ENCODE data around the gene DYNLT5. TPM values are rescaled to one million over a fixed set of nuclear protein-coding genes. Genes with fewer than 3 reads are reported as not detected.
"Not testable (repeated sequence)": the region's sequence is repeated elsewhere in the genome, so short reads cannot be mapped to it uniquely, and the experiment has no call there.

DYNLT5 gene
- total RNA-seq, 1 experiment from 2014 or later, result not detected

DNA sequence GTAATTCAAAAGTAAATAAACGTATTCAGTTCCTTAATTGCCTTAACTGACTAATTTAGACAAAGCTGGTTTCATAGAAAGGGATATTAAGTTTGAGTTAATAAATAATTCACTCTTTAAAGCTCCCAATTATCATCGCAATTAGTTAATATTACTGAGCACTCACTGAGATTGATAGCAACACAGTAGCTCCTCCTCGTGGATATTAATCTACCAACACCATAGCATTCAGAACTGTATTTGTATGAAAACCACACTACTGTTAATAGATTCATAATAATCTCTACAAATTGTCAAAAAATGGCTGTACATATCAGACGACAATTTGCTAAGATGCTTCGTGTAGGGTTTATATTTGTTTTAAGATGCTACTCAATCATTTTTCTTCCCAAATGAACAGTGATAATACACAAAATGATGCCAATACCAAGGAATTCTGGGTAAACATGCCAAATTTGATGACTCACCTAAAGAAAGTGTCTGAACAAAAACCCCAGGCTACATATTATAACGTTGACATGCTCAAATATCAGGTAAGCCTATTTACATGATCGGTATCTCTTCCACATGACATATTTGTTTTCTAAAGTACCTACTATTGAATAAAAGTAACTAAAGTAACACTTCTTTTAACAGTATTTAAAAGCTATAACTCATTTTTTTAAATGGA, 18.8 kb upstream of the DYNLT5 start:
- DNase-seq, result peak; percentile 68
- CTCF ChIA-PET, result no interaction called here

DNA sequence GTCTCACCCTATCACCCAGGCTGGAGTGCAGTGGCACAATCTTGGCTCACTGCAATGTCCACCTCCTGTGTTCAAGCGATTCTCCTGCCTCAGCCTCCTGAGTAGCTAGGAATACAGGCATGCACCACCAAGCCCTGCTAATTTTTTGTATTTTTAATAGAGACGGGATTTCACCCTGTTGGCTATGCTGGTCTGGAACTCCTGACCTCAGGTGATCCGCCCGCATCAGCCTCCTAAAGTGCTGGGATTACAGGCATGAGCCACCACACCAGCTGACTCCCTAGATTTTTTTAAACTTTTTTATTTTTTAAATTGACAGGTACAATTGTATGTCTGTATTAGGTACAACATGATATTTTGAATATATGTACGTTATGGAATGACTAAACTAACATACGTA, 17.7 kb upstream of the DYNLT5 start:
- H3K4me1 ChIP-seq (ENCODE audit: insufficient read depth, low read length), result peaks cover 18% of the 10 kb centered on the region
- H3K27me3 ChIP-seq (ENCODE audit: low read length); DNase-seq; H3K27ac ChIP-seq (ENCODE audit: low read length); H3F3A ChIP-seq (ENCODE audit: low read length, unreplicated experiment); H3K9me3 ChIP-seq (ENCODE audit: low read length); H3K4me2 ChIP-seq (ENCODE audit: low read length); POLR2A ChIA-PET (ENCODE audit: unreplicated experiment); H3K36me3 ChIP-seq (ENCODE audit: low read depth, low read length); H3K9me2 ChIP-seq (replicated peaks; ENCODE audit: low read length); CTCF ChIA-PET; H3K4me3 ChIP-seq (ENCODE audit: low read length); intact Hi-C loops (cut with micrococcal nuclease); H4K20me1 ChIP-seq (ENCODE audit: low read length); H3K79me2 ChIP-seq (ENCODE audit: low read length); ATAC-seq; BruUV-seq (replicated peaks); H2AFZ ChIP-seq (ENCODE audit: low read length); H3K9ac ChIP-seq (ENCODE audit: low read length): not testable (repeated sequence)

More for the DNA sequence above, 18.8 kb upstream of the DYNLT5 start:
- H3K27me3 ChIP-seq (ENCODE audit: low read length), result 0 out of 2 replicates have a peak, but pooled peaks cover 4% of the 10 kb centered on the region
- POLR2A ChIA-PET (ENCODE audit: unreplicated experiment), result no interaction called here
- H4K20me1 ChIP-seq (ENCODE audit: low read length), result no peaks in the 10 kb centered on the region
- peak overlapping the region; percentile 17; the same call in 1 of the 2 replicates for H2AFZ ChIP-seq (ENCODE audit: low read length)
- no peaks in the 10 kb centered on the region for H3K9me2 ChIP-seq (replicated peaks; ENCODE audit: low read length)
- H3K27ac ChIP-seq (ENCODE audit: low read length), result no peak overlapping the region
- H3K9me3 ChIP-seq (ENCODE audit: low read length), result no peaks in the 10 kb centered on the region
- H3K4me1 ChIP-seq (ENCODE audit: insufficient read depth, low read length), result peaks cover 18% of the 10 kb centered on the region
- intact Hi-C loops (cut with micrococcal nuclease), result no loop called here
- H3F3A ChIP-seq (ENCODE audit: low read length, unreplicated experiment), result no peaks in the 10 kb centered on the region
- peak overlapping the region; percentile 26; the same call in 1 of the 2 replicates for H3K4me2 ChIP-seq (ENCODE audit: low read length)
- no peak for TF ChIP-seq EZH2 (IDR thresholded peaks at IDR 0.05; ENCODE audit: low read length, unreplicated experiment)
- no peak for TF ChIP-seq EZH2phosphoT487 (IDR thresholded peaks at IDR 0.05; ENCODE audit: borderline replicate concordance, low read length)
- TF ChIP-seq CTCF (conservative IDR thresholded peaks at IDR 0.05; ENCODE audit: low read depth, low read length), result peak; percentile 51
- no peak overlapping the region for H3K9ac ChIP-seq (ENCODE audit: low read length)
- no peaks in the 10 kb centered on the region for H3K36me3 ChIP-seq (ENCODE audit: low read depth, low read length)
- no peak overlapping the region for H3K4me3 ChIP-seq (ENCODE audit: low read length)
- peak; percentile 45; the same call in 1 of the 2 replicates for ATAC-seq
- H3K79me2 ChIP-seq (ENCODE audit: low read length), result no peaks in the 10 kb centered on the region
- BruUV-seq (replicated peaks), result no TSS peak

DNA sequence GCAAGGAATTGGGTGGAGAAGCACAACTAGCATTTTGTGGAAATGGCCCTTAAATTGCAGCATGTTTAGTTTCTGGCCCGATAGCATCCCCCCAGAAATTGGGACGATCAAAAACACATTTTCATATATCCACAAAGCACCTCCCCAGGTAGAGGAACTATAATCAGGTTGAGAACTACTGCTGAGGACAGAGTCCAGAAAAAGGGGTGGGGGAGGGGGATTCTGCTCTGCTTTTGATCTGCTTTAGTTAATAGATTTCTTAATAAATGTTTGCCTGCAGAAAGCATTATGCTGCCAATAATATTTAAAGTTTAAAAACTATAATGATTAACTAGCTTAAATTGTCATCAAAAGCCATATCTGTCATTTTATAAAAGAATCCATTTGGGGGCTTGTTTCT, 14.4 kb upstream of the DYNLT5 start:
- CTCF ChIA-PET, result no interaction called here
- Histone ChIP-seq H3K9me2 (replicated peaks; ENCODE audit: low read length) (no peaks in the 10 kb centered on the region), H3K4me2 (ENCODE audit: low read length) (no peak overlapping the region), H3K9ac (ENCODE audit: low read length) (no peak overlapping the region), H3K27ac (ENCODE audit: low read length) (no peak overlapping the region), H4K20me1 (ENCODE audit: low read length) (no peaks in the 10 kb centered on the region), H3K36me3 (ENCODE audit: low read depth, low read length) (no peaks in the 10 kb centered on the region), H3K79me2 (ENCODE audit: low read length) (no peaks in the 10 kb centered on the region), H3K4me3 (ENCODE audit: low read length) (no peak overlapping the region), H2AFZ (ENCODE audit: low read length) (no peak overlapping the region), H3K27me3 (ENCODE audit: low read length) (0 out of 2 replicates have a peak, but pooled peaks cover 2% of the 10 kb centered on the region), H3K9me3 (ENCODE audit: low read length) (no peaks in the 10 kb centered on the region), H3F3A (ENCODE audit: low read length, unreplicated experiment) (no peaks in the 10 kb centered on the region), H3K4me1 (ENCODE audit: insufficient read depth, low read length) (peaks cover 11% of the 10 kb centered on the region)
- TF ChIP-seq CTCF (conservative IDR thresholded peaks at IDR 0.05; ENCODE audit: low read depth, low read length), result no peak
- no peak for TF ChIP-seq EZH2phosphoT487 (IDR thresholded peaks at IDR 0.05; ENCODE audit: borderline replicate concordance, low read length)
- no peak for TF ChIP-seq EZH2 (IDR thresholded peaks at IDR 0.05; ENCODE audit: low read length, unreplicated experiment)
- DNase-seq (no peak), ATAC-seq (no peak)
- intact Hi-C loops (cut with micrococcal nuclease), result no loop called here
- no TSS peak for BruUV-seq (replicated peaks)
- POLR2A ChIA-PET (ENCODE audit: unreplicated experiment), result no interaction called here
